ENCODE measurements around the gene OR8S1. TPM values are rescaled to one million over a fixed set of nuclear protein-coding genes. Genes with fewer than 3 reads are reported as not detected.
"Not testable (repeated sequence)": the region's sequence is repeated elsewhere in the genome, so short reads cannot be mapped to it uniquely, and the experiment has no call there.

The OR8S1 gene
- total RNA-seq, 1 experiment from 2014 or later = not detected

DNA sequence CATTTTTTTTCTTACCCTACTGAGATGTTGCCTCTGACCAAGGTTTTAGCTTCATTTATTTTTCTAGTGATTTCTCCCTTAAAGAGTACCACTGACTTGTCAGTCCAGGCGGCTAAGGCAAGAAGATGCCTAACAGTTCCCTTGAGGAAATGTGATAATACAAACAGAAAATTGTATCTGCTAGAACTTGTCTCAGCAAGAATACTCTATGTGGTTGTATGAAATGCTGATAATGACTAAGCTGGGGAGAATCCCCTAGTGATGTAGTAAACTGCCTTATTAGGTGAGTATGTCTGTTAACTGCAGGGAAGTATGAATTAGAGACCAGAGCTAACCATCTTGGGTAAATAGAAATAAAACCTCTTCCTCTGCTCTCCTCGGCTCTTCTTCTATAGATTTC lies 36.4 kb upstream of the OR8S1 start:
- no peaks in the 10 kb centered on the region for H3K4me1 ChIP-seq (ENCODE audit: control insufficient read depth in 1 of 2, insufficient read depth in 2 of 2, low read length in 2 of 2)
- CTCF ChIA-PET = interaction anchor here (0.8 kb wide), 1 partner anchor 129 kb away, joined by 3 read pairs; no protein-coding TSS in a partner anchor
- no peak overlapping the region for H3K9ac ChIP-seq (ENCODE audit: low read length)
- no peak overlapping the region for H3K27ac ChIP-seq (ENCODE audit: low read depth, low read length)
- H3K79me2 ChIP-seq (ENCODE audit: insufficient read depth, low read length) = no peaks in the 10 kb centered on the region
- POLR2A ChIA-PET = no interaction called here
- no peak overlapping the region for H2AFZ ChIP-seq (ENCODE audit: low read depth, low read length, poor library complexity, severe bottlenecking)
- H3K9me3 ChIP-seq (ENCODE audit: control insufficient read depth in 1 of 2, insufficient read depth in 1 of 2, low read depth in 1 of 2, low read length in 2 of 2) = no peaks in the 10 kb centered on the region
- no peaks in the 10 kb centered on the region; the same call in 1 of the 2 replicates for H3K27me3 ChIP-seq (ENCODE audit: insufficient read depth, low read length)
- no peaks in the 10 kb centered on the region for H3K9me2 ChIP-seq (ENCODE audit: insufficient read depth)
- TF ChIP-seq JUND (IDR thresholded peaks at IDR 0.05) (no peak), ZNF274 (IDR thresholded peaks at IDR 0.05; ENCODE audit: low read depth, low read length) (no peak), SP1 (IDR thresholded peaks at IDR 0.05; ENCODE audit: low read depth) (no peak), POLR2A (IDR thresholded peaks at IDR 0.05; ENCODE audit: borderline replicate concordance, extremely low read depth, insufficient read depth, insufficient read length) (no peak), POLR2AphosphoS5 (IDR thresholded peaks at IDR 0.05; ENCODE audit: low read depth, low read length) (no peak), EGR1 (IDR thresholded peaks at IDR 0.05; ENCODE audit: low read depth) (no peak), YY1 (IDR thresholded peaks at IDR 0.05; ENCODE audit: extremely low read depth, insufficient replicate concordance, low read depth, low read length) (no peak), CEBPB (IDR thresholded peaks at IDR 0.05; ENCODE audit: low read depth) (no peak), RAD21 (IDR thresholded peaks at IDR 0.05; ENCODE audit: low read depth) (no peak), EZH2 (IDR thresholded peaks at IDR 0.05) (no peak), ELF1 (IDR thresholded peaks at IDR 0.05; ENCODE audit: borderline replicate concordance, low read depth) (no peak)
- TF ChIP-seq, protein P1, sequence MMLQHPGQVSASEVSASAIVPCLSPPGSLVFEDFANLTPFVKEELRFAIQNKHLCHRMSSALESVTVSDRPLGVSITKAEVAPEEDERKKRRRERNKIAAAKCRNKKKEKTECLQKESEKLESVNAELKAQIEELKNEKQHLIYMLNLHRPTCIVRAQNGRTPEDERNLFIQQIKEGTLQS (IDR thresholded peaks at IDR 0.05) = no peak
- TF ChIP-seq, protein P2, sequence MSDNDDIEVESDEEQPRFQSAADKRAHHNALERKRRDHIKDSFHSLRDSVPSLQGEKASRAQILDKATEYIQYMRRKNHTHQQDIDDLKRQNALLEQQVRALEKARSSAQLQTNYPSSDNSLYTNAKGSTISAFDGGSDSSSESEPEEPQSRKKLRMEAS (IDR thresholded peaks at IDR 0.05) = no peak
- RAD21 ChIA-PET (ENCODE audit: low non-redundant PET in 1 of 2, low total read pairs in 2 of 2, uncharacterized antibody in 2 of 2, unreplicated experiment in 2 of 2) = no interaction called here
- no peak overlapping the region for H3K4me2 ChIP-seq (ENCODE audit: low read length)
- no peak for ATAC-seq
- no peaks in the 10 kb centered on the region for H3K36me3 ChIP-seq (ENCODE audit: control insufficient read depth in 1 of 2, insufficient read depth in 2 of 2, low read length in 2 of 2)
- intact Hi-C loops (cut with micrococcal nuclease) = no loop called here
- no peak for DNase-seq (ENCODE audit: low read depth, low spot score)
- BruUV-seq (replicated peaks) = no TSS peak
- no peak overlapping the region for H3K4me3 ChIP-seq (replicated peaks in 1 of 2; ENCODE audit: low read depth in 1 of 2, low read length in 2 of 2)
- H4K20me1 ChIP-seq (ENCODE audit: insufficient read depth) = no peaks in the 10 kb centered on the region

DNA sequence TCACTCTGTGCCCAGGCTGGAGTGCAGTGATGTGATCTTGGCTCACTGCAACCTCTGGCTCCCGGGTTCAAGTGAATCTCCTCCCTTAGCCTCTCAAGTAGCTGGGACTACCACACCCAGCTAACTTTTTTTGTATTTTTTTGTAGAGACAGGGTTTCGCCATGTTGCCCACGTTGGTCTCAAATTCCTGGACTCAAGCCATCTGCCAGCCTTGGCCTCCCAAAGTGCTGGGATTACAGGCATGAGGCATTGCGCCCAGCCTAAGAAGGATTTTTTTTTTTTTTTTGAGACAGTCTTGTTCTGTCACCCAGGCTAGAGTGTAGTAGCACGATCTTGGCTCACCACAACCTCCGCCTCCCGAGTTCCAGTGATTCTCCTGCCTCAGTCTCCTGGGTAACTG lies 36.0 kb upstream of the OR8S1 start:
- RAD21 ChIA-PET (ENCODE audit: low non-redundant PET in 1 of 2, low total read pairs in 2 of 2, uncharacterized antibody in 2 of 2, unreplicated experiment in 2 of 2); CTCF ChIA-PET; POLR2A ChIA-PET; H3K27me3 ChIP-seq (ENCODE audit: insufficient read depth, low read length); BruUV-seq (replicated peaks); H3K9me3 ChIP-seq (ENCODE audit: control insufficient read depth in 1 of 2, insufficient read depth in 1 of 2, low read depth in 1 of 2, low read length in 2 of 2); H3K4me3 ChIP-seq (replicated peaks in 1 of 2; ENCODE audit: low read depth in 1 of 2, low read length in 2 of 2); H3K4me1 ChIP-seq (ENCODE audit: control insufficient read depth in 1 of 2, insufficient read depth in 2 of 2, low read length in 2 of 2); intact Hi-C loops (cut with micrococcal nuclease); H3K79me2 ChIP-seq (ENCODE audit: insufficient read depth, low read length); H3K9me2 ChIP-seq (ENCODE audit: insufficient read depth); H4K20me1 ChIP-seq (ENCODE audit: insufficient read depth); DNase-seq (ENCODE audit: low read depth, low spot score); H3K9ac ChIP-seq (ENCODE audit: low read length); H3K27ac ChIP-seq (ENCODE audit: low read depth, low read length); ATAC-seq; H3K36me3 ChIP-seq (ENCODE audit: control insufficient read depth in 1 of 2, insufficient read depth in 2 of 2, low read length in 2 of 2); H3K4me2 ChIP-seq (ENCODE audit: low read length); H2AFZ ChIP-seq (ENCODE audit: low read depth, low read length, poor library complexity, severe bottlenecking): not testable (repeated sequence)

DNA sequence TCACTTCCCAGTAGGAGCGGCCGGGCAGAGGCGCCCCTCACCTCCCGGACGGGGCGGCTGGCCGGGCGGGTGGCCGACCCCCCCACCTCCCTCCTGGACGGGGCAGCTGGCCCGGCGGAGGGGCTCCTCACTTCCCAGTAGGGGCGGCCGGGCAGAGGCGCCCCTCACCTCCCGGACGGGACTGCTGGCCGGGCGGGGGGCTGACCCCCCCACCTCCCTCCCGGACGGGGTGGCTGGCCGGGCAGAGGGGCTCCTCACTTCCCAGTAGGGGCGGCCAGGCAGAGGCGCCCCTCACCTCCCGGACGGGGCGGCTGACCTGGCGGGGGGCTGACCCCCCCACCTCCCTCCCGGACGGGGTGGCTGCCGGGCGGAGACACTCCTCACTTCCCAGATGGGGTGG lies 25.2 kb upstream of the OR8S1 start:
- H3K79me2 ChIP-seq (ENCODE audit: insufficient read depth, low read length); H3K9me3 ChIP-seq (ENCODE audit: control insufficient read depth in 1 of 2, insufficient read depth in 1 of 2, low read depth in 1 of 2, low read length in 2 of 2); intact Hi-C loops (cut with micrococcal nuclease); H3K9ac ChIP-seq (ENCODE audit: low read length); ATAC-seq; CTCF ChIA-PET; H3K27ac ChIP-seq (ENCODE audit: low read depth, low read length); H3K4me2 ChIP-seq (ENCODE audit: low read length); H3K4me3 ChIP-seq (replicated peaks in 1 of 2; ENCODE audit: low read depth in 1 of 2, low read length in 2 of 2); POLR2A ChIA-PET; H3K4me1 ChIP-seq (ENCODE audit: control insufficient read depth in 1 of 2, insufficient read depth in 2 of 2, low read length in 2 of 2); H3K36me3 ChIP-seq (ENCODE audit: control insufficient read depth in 1 of 2, insufficient read depth in 2 of 2, low read length in 2 of 2); BruUV-seq (replicated peaks); RAD21 ChIA-PET (ENCODE audit: low non-redundant PET in 1 of 2, low total read pairs in 2 of 2, uncharacterized antibody in 2 of 2, unreplicated experiment in 2 of 2); H2AFZ ChIP-seq (ENCODE audit: low read depth, low read length, poor library complexity, severe bottlenecking); H4K20me1 ChIP-seq (ENCODE audit: insufficient read depth); DNase-seq (ENCODE audit: low read depth, low spot score); H3K9me2 ChIP-seq (ENCODE audit: insufficient read depth): not testable (repeated sequence)
- H3K27me3 ChIP-seq (ENCODE audit: insufficient read depth, low read length) = peaks cover 11% of the 10 kb centered on the region; the same call in 1 of the 2 replicates

Measured in HCT116 (cell line).